K562 (cell line): Measurements from ENCODE around the gene DNAJB12. TPM values are rescaled to one million over a fixed set of nuclear protein-coding genes. Genes with fewer than 3 reads are reported as not detected.
A peak's percentile ranks its signal among the peaks of the same experiment; 100 is the strongest.

ENCODE experiments used
- CBX3 ChIP-seq, 2 experiments: IDR thresholded peaks; 1 replicate in 1 of 2; 2 replicates in 1 of 2; pipeline ENCODE4 v1.6.1; 2012; ENCODE audit warnings: inconsistent platforms in 2 of 2, low read length in 2 of 2, borderline replicate concordance in 1 of 2, control low read depth in 1 of 2
- CLOCK ChIP-seq: fragments of 250-450 bp; sonication (Bioruptor Pico); IDR thresholded peaks from 2 replicates; pipeline ENCODE4 v1.4.0; 2020; ENCODE audit warnings: mild to moderate bottlenecking, moderate library complexity, borderline replicate concordance
- CREB3 ChIP-seq: fragments of 450-650 bp; conservative IDR thresholded peaks from 2 replicates; pipeline ENCODE4 v1.6.1; 2016; ENCODE audit warnings: missing genetic modification characterization, low read depth, mild to moderate bottlenecking, missing compliant biosample characterization, moderate library complexity
- ELF1 ChIP-seq: fragments of 200-800 bp; sonication (Bioruptor generic); IDR thresholded peaks from 2 replicates; pipeline ENCODE4 v1.6.1; 2016; ENCODE audit warnings: missing genetic modification characterization, missing compliant biosample characterization
- GATA2 ChIP-seq: sonication (generic); formaldehyde crosslinking; IDR thresholded peaks from 2 replicates; pipeline ENCODE4 v1.4.0; 2020; ENCODE audit warnings: mild to moderate bottlenecking, missing genetic modification reagents
- HDAC3 ChIP-seq: fragments of 450-650 bp; IDR thresholded peaks from 2 replicates; pipeline ENCODE4 v1.6.1; 2018; ENCODE audit warnings: borderline replicate concordance, mild to moderate bottlenecking, moderate library complexity; ENCODE audit not compliant: partially characterized antibody
- KAT8 ChIP-seq: fragments of 450-650 bp; IDR thresholded peaks from 2 replicates; pipeline ENCODE4 v1.6.1; 2016; ENCODE audit warnings: low read depth, mild to moderate bottlenecking
- NR3C1 ChIP-seq: sonication (generic); formaldehyde crosslinking; IDR thresholded peaks from 2 replicates; pipeline ENCODE4 v1.8.1; 2022; ENCODE audit warnings: missing genetic modification reagents
- PTBP1 ChIP-seq: fragments of 200-400 bp; formaldehyde crosslinking; IDR thresholded peaks from 2 replicates; pipeline ENCODE4 v1.6.1; 2017; ENCODE audit warnings: low read depth, low read length
- RBM17 ChIP-seq: fragments of 200-400 bp; formaldehyde crosslinking; IDR thresholded peaks from 2 replicates; pipeline ENCODE4 v1.6.1; 2017; ENCODE audit warnings: low read depth, mild to moderate bottlenecking, low read length, borderline replicate concordance
- SMARCE1 ChIP-seq: fragments of 450-650 bp; IDR thresholded peaks from 2 replicates; pipeline ENCODE4 v1.7.1; 2016; ENCODE audit warnings: mild to moderate bottlenecking
- STAG1 ChIP-seq: sonication (generic); formaldehyde crosslinking; IDR thresholded peaks from 2 replicates; pipeline ENCODE4 v1.5.0; 2020; ENCODE audit warnings: missing genetic modification reagents, borderline replicate concordance
- TAF7 ChIP-seq: fragments of 450-650 bp; IDR thresholded peaks from 2 replicates; pipeline ENCODE4 v1.6.1; 2016; ENCODE audit warnings: missing genetic modification characterization, missing compliant biosample characterization
- TARDBP ChIP-seq: fragments of 450-650 bp; IDR thresholded peaks from 2 replicates; pipeline ENCODE4 v1.6.1; 2016
- XRCC3 ChIP-seq: fragments of 450-650 bp; IDR thresholded peaks from 2 replicates; pipeline ENCODE4 v1.6.1; 2017; ENCODE audit warnings: mild to moderate bottlenecking, moderate library complexity
- ZBTB33 ChIP-seq: sonication (generic); formaldehyde crosslinking; IDR thresholded peaks from 2 replicates; pipeline ENCODE4 v1.8.1; 2023; ENCODE audit warnings: mild to moderate bottlenecking, missing genetic modification reagents
- polyA plus RNA-seq, 8 experiments: library from polyadenylated mRNA; depleted of rRNA in 4 of 8; stranded (reverse) in 5 of 8; unstranded in 3 of 8; fragments of >200 nt; fragmentation: Nextera tagmentation in 2 of 8; fragmentation: Illumina TruSeq in 1 of 8; extraction: Ambion mirVana in 2 of 8; extraction: Trizol in 1 of 8; gene quantifications; 2 replicates each; pipeline versions ENCODE4 v1.2.1 to v1.2.3, GENCODE V29; 2011 to 2014; ENCODE audit warnings: inconsistent platforms in 1 of 8, missing spikeins in 1 of 8
- total RNA-seq, 7 experiments: library from RNA; depleted of rRNA in 6 of 7; stranded (reverse); fragments of >200 nt in 6 of 7; fragmentation: Illumina TruSeq in 2 of 7; extraction: Trizol in 2 of 7; gene quantifications; 2 replicates each; pipeline versions ENCODE4 v1.2.1 to v1.2.3, GENCODE V29; 2011 to 2021; ENCODE audit warnings: low replicate concordance in 1 of 7
- TF ChIP-seq, protein P1 (sequence below): fragments of 450-650 bp; IDR thresholded peaks from 2 replicates; pipeline ENCODE4 v1.6.1; 2017; ENCODE audit warnings: antibody characterized with exemption, mild to moderate bottlenecking

DNAJB12 gene
- total and polyA plus RNA-seq, 9 of the 15 experiments (the other 6 are each of a cell fraction or from before 2014, with no cell fraction given) = 3.5 to 31.5 (median 20.3) TPM

DNA sequence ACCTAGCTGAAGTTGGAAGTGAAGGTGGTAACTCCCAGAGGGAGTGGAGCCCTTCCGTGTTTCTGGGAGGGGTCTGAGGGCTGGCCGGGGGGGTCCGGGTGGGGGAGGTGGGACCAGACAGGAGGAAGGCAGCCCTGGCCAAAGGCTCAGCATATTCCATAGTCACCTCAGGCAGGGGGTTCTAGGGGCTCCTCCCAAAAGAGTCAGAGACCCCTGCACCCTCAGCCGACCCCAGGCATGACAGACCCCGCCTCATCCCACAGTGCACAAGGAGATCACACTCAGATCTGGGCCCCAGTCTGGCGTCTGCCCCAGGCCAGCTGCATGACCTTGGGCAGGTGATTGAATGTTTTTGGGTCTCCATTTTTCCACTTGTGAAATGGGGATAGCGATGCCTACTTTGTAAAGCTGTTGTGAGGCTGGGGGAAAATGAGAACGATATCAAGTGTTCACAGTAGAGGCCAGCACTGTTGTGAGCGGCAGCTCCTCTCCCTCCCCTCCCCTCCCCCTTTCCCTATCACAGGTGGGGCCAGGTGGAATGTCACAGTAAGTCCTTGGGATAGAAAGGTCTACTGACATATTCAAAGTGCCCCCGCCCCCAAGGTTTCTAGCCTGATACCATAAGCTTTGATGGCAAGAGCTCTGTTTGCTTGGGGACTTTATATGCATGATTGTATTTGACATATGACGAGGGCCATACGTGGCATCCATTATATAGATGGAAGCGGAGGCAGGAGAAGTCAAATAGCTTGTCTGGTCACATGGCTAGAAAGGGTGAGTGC is 33.3 kb downstream of the DNAJB12 start (continued):
- TF ChIP-seq ZBTB33 (CRISPR knock-in tag) (no peak), CLOCK (CRISPR knock-in tag) (no peak), PTBP1 (no peak), TARDBP (0 out of 2 replicates have a peak, but pooled peaks have one; percentile 23), STAG1 (CRISPR knock-in tag) (no peak), HDAC3 (no peak), NR3C1 (CRISPR knock-in tag) (no peak), TAF7 (no peak), SMARCE1 (no peak), ELF1 (tag) (no peak), KAT8 (no peak), CREB3 (tag) (peak; percentile 44; the same call in 1 of the 2 replicates), XRCC3 (no peak), GATA2 (no peak; the same call in 1 of the 2 replicates), CBX3 (IDR thresholded peaks at IDR 0.05; ENCODE audit: borderline replicate concordance in 1 of 2, low read length in 2 of 2) (no peak), RBM17 (no peak)
- TF ChIP-seq, protein P1, sequence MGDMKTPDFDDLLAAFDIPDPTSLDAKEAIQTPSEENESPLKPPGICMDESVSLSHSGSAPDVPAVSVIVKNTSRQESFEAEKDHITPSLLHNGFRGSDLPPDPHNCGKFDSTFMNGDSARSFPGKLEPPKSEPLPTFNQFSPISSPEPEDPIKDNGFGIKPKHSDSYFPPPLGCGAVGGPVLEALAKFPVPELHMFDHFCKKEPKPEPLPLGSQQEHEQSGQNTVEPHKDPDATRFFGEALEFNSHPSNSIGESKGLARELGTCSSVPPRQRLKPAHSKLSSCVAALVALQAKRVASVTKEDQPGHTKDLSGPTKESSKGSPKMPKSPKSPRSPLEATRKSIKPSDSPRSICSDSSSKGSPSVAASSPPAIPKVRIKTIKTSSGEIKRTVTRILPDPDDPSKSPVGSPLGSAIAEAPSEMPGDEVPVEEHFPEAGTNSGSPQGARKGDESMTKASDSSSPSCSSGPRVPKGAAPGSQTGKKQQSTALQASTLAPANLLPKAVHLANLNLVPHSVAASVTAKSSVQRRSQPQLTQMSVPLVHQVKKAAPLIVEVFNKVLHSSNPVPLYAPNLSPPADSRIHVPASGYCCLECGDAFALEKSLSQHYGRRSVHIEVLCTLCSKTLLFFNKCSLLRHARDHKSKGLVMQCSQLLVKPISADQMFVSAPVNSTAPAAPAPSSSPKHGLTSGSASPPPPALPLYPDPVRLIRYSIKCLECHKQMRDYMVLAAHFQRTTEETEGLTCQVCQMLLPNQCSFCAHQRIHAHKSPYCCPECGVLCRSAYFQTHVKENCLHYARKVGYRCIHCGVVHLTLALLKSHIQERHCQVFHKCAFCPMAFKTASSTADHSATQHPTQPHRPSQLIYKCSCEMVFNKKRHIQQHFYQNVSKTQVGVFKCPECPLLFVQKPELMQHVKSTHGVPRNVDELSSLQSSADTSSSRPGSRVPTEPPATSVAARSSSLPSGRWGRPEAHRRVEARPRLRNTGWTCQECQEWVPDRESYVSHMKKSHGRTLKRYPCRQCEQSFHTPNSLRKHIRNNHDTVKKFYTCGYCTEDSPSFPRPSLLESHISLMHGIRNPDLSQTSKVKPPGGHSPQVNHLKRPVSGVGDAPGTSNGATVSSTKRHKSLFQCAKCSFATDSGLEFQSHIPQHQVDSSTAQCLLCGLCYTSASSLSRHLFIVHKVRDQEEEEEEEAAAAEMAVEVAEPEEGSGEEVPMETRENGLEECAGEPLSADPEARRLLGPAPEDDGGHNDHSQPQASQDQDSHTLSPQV = peak; percentile 86
